ENCODE data around the gene LEP. TPM values are rescaled to one million over a fixed set of nuclear protein-coding genes. Genes with fewer than 3 reads are reported as not detected.

Gene LEP
- total and polyA plus RNA-seq, 4 donors = 0.06 to 0.15 (median 0.10) TPM; not detected in 1

DNA sequence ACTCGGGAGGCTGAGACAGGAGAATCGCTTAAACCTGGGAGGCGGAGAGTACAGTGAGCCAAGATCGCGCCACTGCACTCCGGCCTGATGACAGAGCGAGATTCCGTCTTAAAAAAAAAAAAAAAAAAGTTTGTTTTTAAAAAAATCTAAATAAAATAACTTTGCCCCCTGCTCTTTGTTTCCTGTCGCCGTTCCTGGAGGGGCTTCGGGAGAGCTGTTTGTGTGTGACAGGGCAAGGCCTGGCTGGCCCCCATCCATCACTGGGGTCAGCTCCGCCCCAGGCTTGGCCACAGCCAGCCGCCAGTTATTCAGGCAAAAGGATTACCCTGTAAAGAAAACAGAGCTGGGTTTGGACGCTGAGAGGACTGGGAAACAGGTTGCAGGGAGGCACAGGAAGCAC, 16.4 kb downstream of the LEP start:
- WGBS (ENCODE audit: insufficient coverage) = 76% methylated on average over 6 of the region's 14 CpGs
- DNase-seq (ENCODE audit: low read depth in 4 of 6, low spot score in 6 of 6) = no peak

GRCh38 chr7:128259131-128260061, 18.3 kb downstream of the LEP start:
- Histone ChIP-seq H3K4me1 (ENCODE audit: control insufficient read depth, insufficient read depth, low read length) (peaks cover 6% of the 10 kb centered on the region), H3K27ac (ENCODE audit: low read depth, low read length) (no peak overlapping the region), H3K27me3 (ENCODE audit: control insufficient read depth, insufficient read depth, low read length) (no peaks in the 10 kb centered on the region), H3K9me3 (ENCODE audit: control insufficient read depth, insufficient read depth, low read length) (no peaks in the 10 kb centered on the region), H3K4me3 (ENCODE audit: low read depth, low read length) (no peak overlapping the region), H3K36me3 (ENCODE audit: control insufficient read depth, insufficient read depth, low read length) (no peaks in the 10 kb centered on the region)
- peak in 2 of 6 donors; percentile 59 to 74 for DNase-seq (ENCODE audit: low read depth in 4 of 6, low spot score in 6 of 6)
- 48% methylated on average over 6 of the region's 11 CpGs for WGBS (ENCODE audit: insufficient coverage)

More for the DNA sequence above, 16.4 kb downstream of the LEP start:
- Histone ChIP-seq H3K27me3 (ENCODE audit: control insufficient read depth, insufficient read depth, low read length) (no peaks in the 10 kb centered on the region), H3K36me3 (ENCODE audit: control insufficient read depth, insufficient read depth, low read length) (no peaks in the 10 kb centered on the region), H3K27ac (ENCODE audit: low read depth, low read length) (no peak overlapping the region), H3K4me3 (ENCODE audit: low read depth, low read length) (no peak overlapping the region), H3K4me1 (ENCODE audit: control insufficient read depth, insufficient read depth, low read length) (peaks cover 6% of the 10 kb centered on the region), H3K9me3 (ENCODE audit: control insufficient read depth, insufficient read depth, low read length) (no peaks in the 10 kb centered on the region)

DNA sequence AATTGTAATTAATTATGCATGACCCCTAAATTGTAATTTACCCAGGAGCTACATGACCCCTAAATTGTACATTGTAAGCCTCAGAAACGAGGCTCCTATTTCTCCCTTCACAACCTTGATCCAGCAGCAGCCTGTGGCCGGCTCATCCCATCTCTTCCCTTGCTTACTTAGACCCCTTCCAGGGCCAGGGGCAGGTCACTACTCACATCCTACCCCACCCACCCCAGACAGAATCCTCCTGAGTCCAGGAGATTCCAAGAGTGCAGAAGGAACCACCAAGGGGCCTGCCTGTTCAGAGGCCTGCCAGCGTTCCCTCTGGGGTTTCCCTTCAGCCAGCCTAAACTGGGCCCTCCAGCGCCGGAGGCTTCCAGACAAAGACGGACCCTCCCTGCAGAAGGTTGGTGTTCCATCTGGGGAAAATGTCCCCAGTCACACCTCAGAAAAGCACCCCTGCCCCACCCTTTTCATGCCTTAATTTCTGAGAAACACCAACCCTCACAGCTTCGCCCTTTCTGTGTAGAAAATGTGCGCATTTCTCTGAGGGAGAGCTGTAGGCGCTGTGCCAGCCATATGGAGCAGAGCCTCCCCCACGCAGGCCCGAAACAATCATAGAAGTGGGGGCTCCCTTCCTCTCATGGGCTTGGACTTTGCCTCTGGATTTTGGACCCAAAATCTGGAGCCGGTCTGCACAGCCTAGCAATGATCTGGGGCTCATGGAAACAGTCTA, 19.2 kb downstream of the LEP start:
- H3K9me3 ChIP-seq (ENCODE audit: control insufficient read depth, insufficient read depth, low read length) = no peaks in the 10 kb centered on the region
- H3K36me3 ChIP-seq (ENCODE audit: control insufficient read depth, insufficient read depth, low read length) = no peaks in the 10 kb centered on the region
- DNase-seq (ENCODE audit: low read depth in 4 of 6, low spot score in 6 of 6) = no peak
- WGBS (ENCODE audit: insufficient coverage) = 85% methylated on average over 12 of the region's 12 CpGs
- H3K27me3 ChIP-seq (ENCODE audit: control insufficient read depth, insufficient read depth, low read length) = no peaks in the 10 kb centered on the region
- H3K27ac ChIP-seq (ENCODE audit: low read depth, low read length) = no peak overlapping the region
- H3K4me3 ChIP-seq (ENCODE audit: low read depth, low read length) = no peak overlapping the region
- H3K4me1 ChIP-seq (ENCODE audit: control insufficient read depth, insufficient read depth, low read length) = peaks cover 11% of the 10 kb centered on the region

DNA sequence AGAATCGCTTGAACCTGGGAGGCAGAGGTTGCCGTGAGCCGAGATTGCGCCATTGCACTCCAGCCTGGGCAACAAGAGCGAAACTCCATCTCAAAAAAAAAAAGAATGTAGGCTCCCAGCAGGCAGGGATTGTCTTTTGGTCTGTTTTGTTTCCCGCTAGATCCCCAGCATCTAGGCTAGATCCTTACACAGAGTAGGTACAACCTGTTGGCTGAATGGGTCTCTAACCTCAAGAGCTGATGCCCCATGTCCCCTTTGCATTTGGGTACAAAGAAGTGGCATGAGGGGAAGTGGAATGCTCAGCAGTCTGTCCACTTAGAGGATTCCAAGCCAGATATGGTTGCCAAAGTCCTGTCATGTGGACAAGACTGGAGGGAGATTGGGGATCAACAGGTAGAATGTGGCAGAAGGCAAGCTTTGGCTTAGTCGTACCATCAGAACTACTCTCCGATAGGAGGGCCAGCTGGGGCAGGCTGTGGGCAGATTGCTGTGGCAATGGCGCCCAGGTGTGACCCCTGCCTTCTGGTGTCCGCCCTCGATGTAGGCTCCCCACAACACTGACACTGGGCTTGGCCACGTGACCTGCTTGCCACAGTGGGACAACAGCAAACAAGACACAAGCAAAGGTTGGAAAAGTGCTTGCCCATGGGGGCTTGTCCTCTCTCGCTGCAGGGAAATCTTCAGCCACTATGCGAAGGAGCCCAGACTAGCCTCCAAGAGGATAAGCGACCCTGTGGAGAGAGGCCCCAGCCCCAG, 21.4 kb downstream of the LEP start:
- no peak for DNase-seq (ENCODE audit: low read depth in 4 of 6, low spot score in 6 of 6)
- no peak overlapping the region for H3K4me3 ChIP-seq (ENCODE audit: low read depth, low read length)
- 93% methylated on average over 13 of the region's 15 CpGs for WGBS (ENCODE audit: insufficient coverage)
- H3K36me3 ChIP-seq (ENCODE audit: control insufficient read depth, insufficient read depth, low read length) = no peaks in the 10 kb centered on the region
- no peak overlapping the region for H3K27ac ChIP-seq (ENCODE audit: low read depth, low read length)
- H3K9me3 ChIP-seq (ENCODE audit: control insufficient read depth, insufficient read depth, low read length) = no peaks in the 10 kb centered on the region
- peaks cover 26% of the 10 kb centered on the region for H3K4me1 ChIP-seq (ENCODE audit: control insufficient read depth, insufficient read depth, low read length)
- H3K27me3 ChIP-seq (ENCODE audit: control insufficient read depth, insufficient read depth, low read length) = no peaks in the 10 kb centered on the region

DNA sequence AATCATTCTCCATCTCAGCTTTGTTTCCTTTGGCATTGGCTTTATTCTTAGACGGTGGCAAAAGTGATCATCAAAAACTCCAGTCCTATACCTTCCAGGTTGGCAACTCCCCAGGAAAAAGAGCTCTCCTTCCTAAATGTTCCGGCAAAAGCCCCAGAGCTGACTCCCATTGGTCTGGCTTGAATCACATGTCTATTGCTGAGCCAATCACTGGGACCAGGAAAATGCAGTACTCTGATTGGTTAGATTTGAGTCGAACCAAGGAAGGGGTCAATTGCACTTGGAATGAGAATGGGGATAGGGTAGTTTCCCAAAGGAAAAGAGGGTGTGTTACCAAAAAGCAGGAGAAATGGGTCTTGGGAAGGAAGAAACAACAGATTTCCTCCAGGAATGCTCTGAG, 22.3 kb downstream of the LEP start:
- H3K27me3 ChIP-seq (ENCODE audit: control insufficient read depth, insufficient read depth, low read length) = no peaks in the 10 kb centered on the region
- peaks cover 35% of the 10 kb centered on the region for H3K4me1 ChIP-seq (ENCODE audit: control insufficient read depth, insufficient read depth, low read length)
- no peak overlapping the region for H3K4me3 ChIP-seq (ENCODE audit: low read depth, low read length)
- no peaks in the 10 kb centered on the region for H3K9me3 ChIP-seq (ENCODE audit: control insufficient read depth, insufficient read depth, low read length)
- WGBS (ENCODE audit: insufficient coverage) = 100% methylated on average over 3 of the region's 3 CpGs
- H3K27ac ChIP-seq (ENCODE audit: low read depth, low read length) = no peak overlapping the region
- H3K36me3 ChIP-seq (ENCODE audit: control insufficient read depth, insufficient read depth, low read length) = no peaks in the 10 kb centered on the region
- no peak for DNase-seq (ENCODE audit: low read depth in 4 of 6, low spot score in 6 of 6)

- no peak overlapping the region for H3K27ac ChIP-seq (ENCODE audit: low read depth, low read length)
- no peaks in the 10 kb centered on the region for H3K36me3 ChIP-seq (ENCODE audit: control insufficient read depth, insufficient read depth, low read length)
- H3K9me3 ChIP-seq (ENCODE audit: control insufficient read depth, insufficient read depth, low read length) = no peaks in the 10 kb centered on the region
- H3K27me3 ChIP-seq (ENCODE audit: control insufficient read depth, insufficient read depth, low read length) = no peaks in the 10 kb centered on the region
- no peak overlapping the region for H3K4me3 ChIP-seq (ENCODE audit: low read depth, low read length)
- WGBS (ENCODE audit: insufficient coverage) = 42% methylated on average over 1 of the region's 2 CpGs
- no peak for DNase-seq (ENCODE audit: low read depth in 4 of 6, low spot score in 6 of 6)
- H3K4me1 ChIP-seq (ENCODE audit: control insufficient read depth, insufficient read depth, low read length) = peaks cover 30% of the 10 kb centered on the region
Measured at GRCh38 chr7:128264477-128264876, 23.4 kb downstream of the LEP start.

DNA sequence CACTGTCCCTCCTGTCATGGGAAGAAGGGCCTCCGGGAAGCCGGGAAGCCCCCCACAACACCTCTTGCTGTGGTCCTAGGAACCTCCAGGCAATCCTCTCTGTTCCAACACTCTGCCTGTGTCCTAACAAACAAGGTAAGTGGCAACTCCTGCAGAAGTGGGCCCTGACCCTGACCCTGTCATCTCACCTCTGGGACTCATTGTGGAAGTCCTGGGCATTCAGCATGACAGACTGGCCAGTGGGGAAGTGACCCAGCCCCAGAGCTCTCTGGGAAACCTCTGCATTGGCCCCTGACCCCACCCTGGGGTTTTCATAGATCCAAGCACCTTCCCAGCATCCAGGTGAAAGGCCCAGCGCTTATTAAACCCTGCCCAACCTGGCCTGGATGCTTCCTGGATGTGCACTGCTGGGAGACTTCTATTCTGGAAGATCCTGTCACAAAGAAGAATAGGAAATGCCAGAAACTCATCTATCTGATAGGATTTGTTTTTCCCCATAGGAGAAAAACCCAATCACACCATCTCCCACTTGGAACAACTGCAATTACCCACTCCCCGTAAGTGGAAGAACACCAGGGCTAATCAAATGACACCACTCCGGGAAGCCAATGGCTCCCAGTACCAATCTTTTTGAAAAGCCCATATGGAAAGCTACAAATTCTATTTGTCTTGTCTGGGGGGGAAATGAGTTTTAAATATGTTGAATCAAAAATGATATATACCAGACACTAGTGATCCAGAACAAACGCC, 24.3 kb downstream of the LEP start:
- WGBS (ENCODE audit: insufficient coverage) = 80% methylated on average over 3 of the region's 6 CpGs
- peak in 1 of 6 donors; percentile 60 for DNase-seq (ENCODE audit: low read depth in 4 of 6, low spot score in 6 of 6)
- no peaks in the 10 kb centered on the region for H3K27me3 ChIP-seq (ENCODE audit: control insufficient read depth, insufficient read depth, low read length)
- H3K9me3 ChIP-seq (ENCODE audit: control insufficient read depth, insufficient read depth, low read length) = no peaks in the 10 kb centered on the region
- no peak overlapping the region for H3K27ac ChIP-seq (ENCODE audit: low read depth, low read length)
- H3K36me3 ChIP-seq (ENCODE audit: control insufficient read depth, insufficient read depth, low read length) = no peaks in the 10 kb centered on the region
- no peak overlapping the region for H3K4me3 ChIP-seq (ENCODE audit: low read depth, low read length)
- peaks cover 29% of the 10 kb centered on the region for H3K4me1 ChIP-seq (ENCODE audit: control insufficient read depth, insufficient read depth, low read length)

DNA sequence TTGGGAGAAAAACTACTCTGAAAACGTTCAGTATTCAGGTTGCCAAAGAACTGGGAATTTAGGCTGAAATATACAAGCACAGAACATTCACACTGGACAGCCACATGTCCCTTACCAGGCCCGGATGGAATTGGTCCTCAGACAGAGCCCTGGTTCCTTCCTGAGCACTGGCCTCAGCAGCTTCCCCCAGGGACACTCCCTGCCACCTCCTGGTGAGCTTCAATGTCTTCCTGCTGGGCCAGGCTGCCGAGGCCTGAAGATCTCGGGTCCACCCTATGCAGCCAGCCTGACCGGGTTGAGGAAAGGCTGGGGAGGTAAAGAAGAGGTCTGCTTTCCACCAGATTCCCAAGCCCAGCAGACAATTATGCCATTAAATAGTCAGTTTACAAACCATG, 24.8 kb downstream of the LEP start:
- Histone ChIP-seq H3K4me3 (ENCODE audit: low read depth, low read length) (no peak overlapping the region), H3K9me3 (ENCODE audit: control insufficient read depth, insufficient read depth, low read length) (no peaks in the 10 kb centered on the region), H3K27me3 (ENCODE audit: control insufficient read depth, insufficient read depth, low read length) (peaks cover 2% of the 10 kb centered on the region), H3K27ac (ENCODE audit: low read depth, low read length) (peak overlapping the region; percentile 42), H3K36me3 (ENCODE audit: control insufficient read depth, insufficient read depth, low read length) (no peaks in the 10 kb centered on the region), H3K4me1 (ENCODE audit: control insufficient read depth, insufficient read depth, low read length) (peaks cover 34% of the 10 kb centered on the region)
- WGBS (ENCODE audit: insufficient coverage) = 21% methylated on average over 2 of the region's 5 CpGs
- DNase-seq (ENCODE audit: low read depth in 4 of 6, low spot score in 6 of 6) = no peak

DNA sequence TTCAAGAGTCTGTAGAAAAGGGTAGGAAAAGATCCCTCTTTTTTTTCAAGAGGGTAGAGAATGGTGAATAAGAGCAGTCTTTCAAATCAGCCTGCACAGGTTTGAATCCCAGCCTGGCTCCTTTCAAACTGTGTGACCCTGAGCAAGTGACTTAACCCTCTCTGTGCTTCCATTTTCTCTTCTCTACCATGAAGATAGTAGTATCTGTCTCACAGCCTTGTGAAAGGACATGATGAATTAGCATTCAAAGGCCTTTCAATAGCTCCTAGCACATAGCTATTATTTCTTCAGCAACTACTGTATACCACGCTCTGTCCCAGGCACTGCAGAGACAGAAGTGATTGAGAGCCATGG, 25.4 kb downstream of the LEP start:
- Histone ChIP-seq H3K36me3 (ENCODE audit: control insufficient read depth, insufficient read depth, low read length) (no peaks in the 10 kb centered on the region), H3K27ac (ENCODE audit: low read depth, low read length) (peak overlapping the region; percentile 42), H3K27me3 (ENCODE audit: control insufficient read depth, insufficient read depth, low read length) (peaks cover 8% of the 10 kb centered on the region), H3K4me1 (ENCODE audit: control insufficient read depth, insufficient read depth, low read length) (peaks cover 40% of the 10 kb centered on the region), H3K4me3 (ENCODE audit: low read depth, low read length) (no peak overlapping the region), H3K9me3 (ENCODE audit: control insufficient read depth, insufficient read depth, low read length) (no peaks in the 10 kb centered on the region)
- 33% methylated on average over 1 of the region's 1 CpG for WGBS (ENCODE audit: insufficient coverage)
- DNase-seq (ENCODE audit: low read depth in 4 of 6, low spot score in 6 of 6) = no peak
